SU-DHL-6 (cell line): ENCODE results near the gene SPRED2.
A peak's percentile ranks its signal among the peaks of the same experiment; 100 is the strongest.

Experiments used
- H2AFZ ChIP-seq: fragments of 200-600 bp; sonication (generic); 2 replicates; pipeline ENCODE4 v1.6.1; 2014; ENCODE audit warnings: low read depth, mild to moderate bottlenecking, moderate library complexity, mixed read lengths, antibody characterized with exemption, low read length; ENCODE audit not compliant: severe bottlenecking
- H3F3A ChIP-seq: fragments of 200-600 bp; shearing (Covaris generic); 2 replicates; pipeline ENCODE4 v1.6.0; 2016; ENCODE audit warnings: antibody characterized with exemption, mild to moderate bottlenecking; ENCODE audit not compliant: insufficient read depth
- H3K27ac ChIP-seq: fragments of 200-600 bp; sonication (generic); 2 replicates; pipeline ENCODE4 v1.5.1; 2016; ENCODE audit warnings: low read depth, mild to moderate bottlenecking, low read length, moderate library complexity, mixed read lengths
- H3K27me3 ChIP-seq: fragments of 200-600 bp; sonication (generic), shearing (Covaris generic); 2 replicates; pipeline ENCODE4 v1.6.0; 2014; ENCODE audit warnings: mild to moderate bottlenecking, low read length
- H3K36me3 ChIP-seq: fragments of 200-600 bp; sonication (generic); 2 replicates; pipeline ENCODE4 v1.6.1; 2014; ENCODE audit warnings: mild to moderate bottlenecking, low read length, mixed read lengths
- H3K4me2 ChIP-seq: fragments of 300-600, 200-600 bp; shearing (Covaris generic), sonication (generic); 2 replicates; pipeline ENCODE4 v1.6.0; 2014; ENCODE audit warnings: low read length, low read depth, mild to moderate bottlenecking; ENCODE audit not compliant: poor library complexity, severe bottlenecking
- H3K4me3 ChIP-seq: fragments of 200-600 bp; sonication (generic); 2 replicates; pipeline ENCODE4 v1.5.1; 2014; ENCODE audit warnings: antibody characterized with exemption, low read length, mild to moderate bottlenecking, mixed read lengths; ENCODE audit not compliant: insufficient read depth, poor library complexity, severe bottlenecking
- H3K79me2 ChIP-seq: fragments of 200-600 bp; sonication (generic); 2 replicates; pipeline ENCODE4 v1.6.1; 2014; ENCODE audit warnings: mild to moderate bottlenecking, low read length, moderate library complexity; ENCODE audit not compliant: insufficient read depth
- H3K9ac ChIP-seq: fragments of 200-600 bp; sonication (generic); 2 replicates; pipeline ENCODE4 v1.7.0; 2014; ENCODE audit warnings: mild to moderate bottlenecking, low read length
- H3K9me2 ChIP-seq: fragments of 200-600 bp; sonication (generic); replicated peaks from 2 replicates; pipeline ENCODE4 v1.6.1; 2014; ENCODE audit warnings: low read length; ENCODE audit not compliant: insufficient read depth
- H3K9me3 ChIP-seq: fragments of 200-600 bp; sonication (generic); 2 replicates; pipeline ENCODE4 v1.6.1; 2014; ENCODE audit warnings: low read length, mixed read lengths; ENCODE audit not compliant: insufficient read depth
- H4K20me1 ChIP-seq: fragments of 200-600 bp; sonication (generic); 2 replicates; pipeline ENCODE4 v1.6.1; 2014; ENCODE audit warnings: low read depth, mild to moderate bottlenecking, antibody characterized with exemption, low read length, moderate library complexity, mixed read lengths
- EZH2phosphoT487 ChIP-seq: fragments of 200-600 bp; sonication (generic), shearing (Covaris generic); conservative IDR thresholded peaks from 2 replicates; pipeline ENCODE4 v1.6.1; 2018; ENCODE audit warnings: mild to moderate bottlenecking, antibody characterized with exemption, low read length, moderate library complexity, mixed read lengths
- TF ChIP-seq, protein P1 (sequence below): fragments of 200-600 bp; sonication (generic); IDR thresholded peaks from one replicate; pipeline ENCODE4 v1.5.1; 2017; ENCODE audit warnings: antibody characterized with exemption, mild to moderate bottlenecking, low read length, moderate library complexity; ENCODE audit not compliant: insufficient read depth, poor library complexity, severe bottlenecking

Gene SPRED2

DNA sequence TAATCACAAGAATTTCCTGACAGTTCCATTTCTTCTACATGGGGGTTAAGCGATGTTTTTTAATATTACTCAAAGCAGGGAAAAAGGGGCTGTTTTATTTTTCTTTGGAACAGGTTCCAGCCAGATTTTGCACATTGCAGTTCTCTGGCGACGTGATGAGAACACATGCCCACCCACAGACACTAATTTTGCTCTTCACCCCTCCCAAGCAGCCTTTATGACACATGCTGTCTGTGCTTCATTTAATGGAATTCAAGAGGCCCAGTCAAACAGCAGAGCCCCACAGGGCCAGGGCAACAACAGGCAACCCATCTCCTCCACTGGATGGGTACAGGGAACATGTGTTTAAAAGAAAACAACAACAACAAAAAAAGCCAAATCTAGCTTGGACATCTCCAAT is 70.8 kb downstream of the SPRED2 start:
- Histone ChIP-seq H4K20me1 (no peaks in the 10 kb centered on the region), H3K9me3 (no peaks in the 10 kb centered on the region), H3F3A (peaks cover 63% of the 10 kb centered on the region), H3K27ac (peak overlapping the region; percentile 93), H3K27me3 (no peaks in the 10 kb centered on the region), H3K36me3 (no peaks in the 10 kb centered on the region), H2AFZ (no peak overlapping the region), H3K79me2 (peaks cover 94% of the 10 kb centered on the region), H3K4me2 (peak overlapping the region; percentile 84), H3K4me3 (no peak overlapping the region), H3K9me2 (no peaks in the 10 kb centered on the region), H3K9ac (peak overlapping the region; percentile 47)
- TF ChIP-seq, protein P1, sequence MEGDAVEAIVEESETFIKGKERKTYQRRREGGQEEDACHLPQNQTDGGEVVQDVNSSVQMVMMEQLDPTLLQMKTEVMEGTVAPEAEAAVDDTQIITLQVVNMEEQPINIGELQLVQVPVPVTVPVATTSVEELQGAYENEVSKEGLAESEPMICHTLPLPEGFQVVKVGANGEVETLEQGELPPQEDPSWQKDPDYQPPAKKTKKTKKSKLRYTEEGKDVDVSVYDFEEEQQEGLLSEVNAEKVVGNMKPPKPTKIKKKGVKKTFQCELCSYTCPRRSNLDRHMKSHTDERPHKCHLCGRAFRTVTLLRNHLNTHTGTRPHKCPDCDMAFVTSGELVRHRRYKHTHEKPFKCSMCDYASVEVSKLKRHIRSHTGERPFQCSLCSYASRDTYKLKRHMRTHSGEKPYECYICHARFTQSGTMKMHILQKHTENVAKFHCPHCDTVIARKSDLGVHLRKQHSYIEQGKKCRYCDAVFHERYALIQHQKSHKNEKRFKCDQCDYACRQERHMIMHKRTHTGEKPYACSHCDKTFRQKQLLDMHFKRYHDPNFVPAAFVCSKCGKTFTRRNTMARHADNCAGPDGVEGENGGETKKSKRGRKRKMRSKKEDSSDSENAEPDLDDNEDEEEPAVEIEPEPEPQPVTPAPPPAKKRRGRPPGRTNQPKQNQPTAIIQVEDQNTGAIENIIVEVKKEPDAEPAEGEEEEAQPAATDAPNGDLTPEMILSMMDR, result no peak
- TF ChIP-seq EZH2phosphoT487, result no peak

DNA sequence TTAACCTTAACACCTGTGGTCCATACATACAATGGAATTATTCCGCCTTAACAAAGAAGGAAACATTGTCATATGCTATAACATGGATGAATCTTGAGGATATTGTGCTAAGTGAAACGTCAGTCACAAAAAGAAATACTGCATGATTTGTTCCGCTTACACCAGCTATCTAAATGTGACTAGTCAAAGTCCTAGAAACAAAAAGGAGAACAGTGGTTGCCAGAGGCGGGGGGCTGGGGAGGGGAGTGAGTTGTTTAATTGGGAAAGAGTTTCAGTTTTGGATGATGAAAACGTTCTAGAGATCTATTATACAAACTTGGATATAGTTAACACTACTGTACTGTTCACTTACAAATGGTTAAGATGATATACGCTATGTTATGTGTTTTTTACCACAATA is 72.0 kb downstream of the SPRED2 start:
- Histone ChIP-seq H3K4me2 (peak overlapping the region; percentile 84), H3K9me3 (no peaks in the 10 kb centered on the region), H3F3A (peaks cover 59% of the 10 kb centered on the region), H3K4me3 (peak overlapping the region; percentile 37), H3K79me2 (peaks cover 94% of the 10 kb centered on the region), H3K9me2 (no peaks in the 10 kb centered on the region), H3K36me3 (no peaks in the 10 kb centered on the region), H3K9ac (peak overlapping the region; percentile 48), H3K27me3 (no peaks in the 10 kb centered on the region), H3K27ac (peak overlapping the region; percentile 93), H4K20me1 (no peaks in the 10 kb centered on the region), H2AFZ (no peak overlapping the region)
- TF ChIP-seq, protein P1, result no peak
- TF ChIP-seq EZH2phosphoT487, result no peak

DNA sequence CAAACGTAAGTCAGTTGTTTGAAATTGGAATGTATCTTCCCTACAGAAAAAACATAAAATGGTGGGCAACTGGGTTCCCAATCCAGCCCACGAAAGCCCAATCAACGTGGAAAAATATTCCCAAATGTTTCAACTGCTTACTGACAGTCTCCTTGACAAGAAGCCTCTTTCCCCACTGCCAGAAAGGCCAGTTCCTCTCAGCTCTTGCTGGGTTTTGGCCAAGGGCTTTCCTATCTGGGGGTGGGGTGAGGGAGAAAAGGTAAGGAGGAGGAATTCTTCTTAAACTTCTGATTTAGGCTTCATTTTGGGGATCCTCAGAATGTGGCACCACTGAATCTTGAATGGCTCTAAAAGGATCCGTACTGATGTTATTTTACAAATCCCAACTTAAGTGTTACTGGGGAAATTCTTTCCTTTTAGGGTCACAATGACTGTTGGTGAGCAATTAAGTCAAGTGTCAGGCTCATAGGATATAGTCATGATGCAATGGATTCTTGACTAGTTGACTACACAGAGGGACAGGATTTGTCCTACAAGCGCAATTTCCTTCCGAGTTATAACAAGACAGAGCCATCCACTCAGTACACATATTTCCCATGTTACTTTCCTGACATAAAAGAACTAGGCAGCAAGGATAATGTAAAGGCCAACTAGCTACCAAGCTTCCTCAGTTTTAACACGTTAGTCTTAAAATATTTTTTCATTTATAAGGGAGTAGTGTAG is 73.6 kb downstream of the SPRED2 start:
- no peaks in the 10 kb centered on the region for H3K27me3 ChIP-seq
- peaks cover 99% of the 10 kb centered on the region for H3K79me2 ChIP-seq
- H3K9ac ChIP-seq, result peak overlapping the region; percentile 48
- no peaks in the 10 kb centered on the region for H3K9me3 ChIP-seq
- H3F3A ChIP-seq, result peaks cover 52% of the 10 kb centered on the region
- no peak overlapping the region for H2AFZ ChIP-seq
- H3K27ac ChIP-seq, result peak overlapping the region; percentile 93
- H3K9me2 ChIP-seq, result no peaks in the 10 kb centered on the region
- TF ChIP-seq, protein P1, result no peak
- TF ChIP-seq EZH2phosphoT487, result no peak
- H3K4me2 ChIP-seq, result peak overlapping the region; percentile 84
- no peak overlapping the region for H3K4me3 ChIP-seq
- H4K20me1 ChIP-seq, result no peaks in the 10 kb centered on the region
- no peaks in the 10 kb centered on the region for H3K36me3 ChIP-seq
